ENCODE results near the gene ABCB11.

GRCh38 chr2:169005080-169005598 is 26.0 kb downstream of the ABCB11 start:
- TF ChIP-seq CTCF (IDR thresholded peaks at IDR 0.05; ENCODE audit: low read depth, low read length) (no peak), EZH2phosphoT487 (IDR thresholded peaks at IDR 0.05; ENCODE audit: low read depth) (no peak)

Data from OCI-LY3 (cell line).